ENCODE data around the gene KLF13.
A peak's percentile ranks its signal among the peaks of the same experiment; 100 is the strongest.

Gene KLF13

DNA sequence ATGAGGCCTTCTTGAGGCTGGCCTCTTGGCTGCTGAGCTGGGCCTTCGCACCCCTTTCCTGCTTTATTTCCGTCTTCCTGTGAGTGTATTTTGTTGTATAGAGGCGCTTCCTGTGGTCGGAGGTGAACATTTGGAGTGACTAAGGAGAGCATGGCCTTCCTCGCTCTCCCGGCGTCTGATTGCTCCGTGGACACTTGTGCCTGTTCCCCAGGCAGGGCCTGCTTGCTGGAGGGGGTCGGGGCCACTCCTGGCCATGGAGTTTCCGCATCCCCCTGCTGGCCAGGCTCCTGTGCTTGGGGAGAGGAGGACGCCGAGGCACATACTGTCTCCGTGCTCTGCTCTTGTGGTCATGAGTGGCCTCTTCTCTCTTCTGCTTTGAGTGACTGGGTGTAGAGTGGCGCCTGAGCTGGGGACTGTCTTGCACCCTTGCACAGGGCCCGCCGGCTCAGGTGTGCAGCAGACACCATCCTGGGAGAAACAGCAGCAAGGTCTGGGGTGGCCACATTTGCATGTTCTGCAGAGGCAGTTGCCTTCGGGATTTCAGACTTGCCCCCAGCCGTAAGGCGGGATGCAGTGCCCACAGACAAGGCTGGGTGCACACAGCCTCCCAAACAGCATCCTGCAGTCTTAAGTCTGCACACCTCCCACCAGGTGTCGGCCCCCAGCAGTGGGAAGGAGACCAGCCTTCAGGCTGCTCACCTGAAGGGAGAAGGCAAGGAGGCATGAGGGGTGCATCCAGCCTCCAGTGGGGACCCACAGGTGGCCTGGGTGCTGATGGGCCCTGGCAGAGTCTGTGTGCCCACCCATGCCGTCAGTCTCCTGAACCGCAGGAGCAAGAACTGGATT lies 16.4 kb downstream of the KLF13 start:
- no CpG with 5 or more reads among the region's 22 CpGs for WGBS (ENCODE audit: extremely low coverage, insufficient coverage, insufficient read length)
- no peak overlapping the region for H2AK5ac ChIP-seq (ENCODE audit: low read length)
- no peak overlapping the region for H3K27ac ChIP-seq (ENCODE audit: low read depth, low read length)

DNA sequence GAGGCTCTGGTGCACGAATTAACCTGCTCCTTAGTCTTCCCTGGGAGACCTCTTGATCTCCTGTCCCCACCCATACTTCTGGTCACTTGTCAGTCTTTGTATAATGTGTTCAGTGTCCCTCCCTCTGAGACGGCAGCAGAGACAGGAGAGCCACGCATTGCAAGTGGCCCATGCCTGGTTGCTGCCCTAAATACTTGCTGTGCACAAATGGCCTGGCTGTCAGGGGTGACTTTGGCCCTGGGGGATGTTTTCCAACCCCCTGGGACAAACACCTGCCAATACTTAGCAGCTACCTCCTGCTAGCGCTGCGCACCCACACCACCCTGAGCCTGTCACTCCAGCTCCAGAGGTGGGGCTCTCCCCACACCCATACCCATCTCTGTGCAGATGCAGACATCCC lies 17.2 kb downstream of the KLF13 start:
- no peak for DNase-seq
- Histone ChIP-seq H3K9me3 (ENCODE audit: insufficient read depth, low read depth, low read length) (no peaks in the 10 kb centered on the region), H4K91ac (ENCODE audit: low read depth, low read length) (no peak overlapping the region), H3K4ac (ENCODE audit: low read depth, low read length) (peak overlapping the region; percentile 25), H3K79me1 (ENCODE audit: low read length) (no peaks in the 10 kb centered on the region), H3K4me3 (ENCODE audit: low read depth, low read length) (no peak overlapping the region), H3K23ac (ENCODE audit: low read length) (no peak overlapping the region), H3K27ac (ENCODE audit: low read depth, low read length) (no peak overlapping the region), H3K79me2 (ENCODE audit: control insufficient read depth, insufficient read depth, low read length, poor library complexity) (peaks cover 23% of the 10 kb centered on the region), H4K8ac (ENCODE audit: low read depth, low read length) (no peak overlapping the region), H2BK120ac (ENCODE audit: insufficient read depth, low read length, poor library complexity) (no peak overlapping the region), H2BK5ac (ENCODE audit: low read depth, low read length, poor library complexity) (no peak overlapping the region), H3K4me2 (ENCODE audit: low read length) (no peak overlapping the region), H2AFZ (ENCODE audit: insufficient read depth, low read length, poor library complexity) (no peak overlapping the region), H3K18ac (ENCODE audit: low read length) (no peak overlapping the region), H2BK12ac (ENCODE audit: low read length) (no peak overlapping the region), H3K4me1 (ENCODE audit: control insufficient read depth in 1 of 2, insufficient read depth in 2 of 2, low read length in 2 of 2) (peaks cover 3 to 12% of the 10 kb centered on the region in 2 experiments), H2AK5ac (ENCODE audit: low read length) (no peak overlapping the region), H3K14ac (ENCODE audit: low read length) (no peak overlapping the region), H3K27me3 (ENCODE audit: insufficient read depth, low read length) (no peaks in the 10 kb centered on the region), H4K12ac (ENCODE audit: low read depth, low read length) (no peak overlapping the region), H3K36me3 (ENCODE audit: control insufficient read depth in 1 of 2, insufficient read depth in 2 of 2, low read length in 2 of 2) (peaks cover 10 to 12% of the 10 kb centered on the region in 2 experiments), H3K9ac (ENCODE audit: low read length) (no peak overlapping the region)
- no CpG with 5 or more reads among the region's 5 CpGs for WGBS (ENCODE audit: extremely low coverage, insufficient coverage, insufficient read length)

More for the DNA sequence above, 16.4 kb downstream of the KLF13 start:
- Histone ChIP-seq H3K4me3 (ENCODE audit: low read depth, low read length) (peak overlapping the region; percentile 16), H3K23ac (ENCODE audit: low read length) (no peak overlapping the region), H2BK5ac (ENCODE audit: low read depth, low read length, poor library complexity) (no peak overlapping the region), H4K8ac (ENCODE audit: low read depth, low read length) (no peak overlapping the region), H3K79me1 (ENCODE audit: low read length) (no peaks in the 10 kb centered on the region), H2BK12ac (ENCODE audit: low read length) (no peak overlapping the region), H3K4ac (ENCODE audit: low read depth, low read length) (peak overlapping the region; percentile 82), H3K36me3 (ENCODE audit: control insufficient read depth in 1 of 2, insufficient read depth in 2 of 2, low read length in 2 of 2) (peaks cover 7 to 10% of the 10 kb centered on the region in 2 experiments), H4K91ac (ENCODE audit: low read depth, low read length) (no peak overlapping the region), H2BK120ac (ENCODE audit: insufficient read depth, low read length, poor library complexity) (no peak overlapping the region), H3K79me2 (ENCODE audit: control insufficient read depth, insufficient read depth, low read length, poor library complexity) (peaks cover 28% of the 10 kb centered on the region), H3K14ac (ENCODE audit: low read length) (no peak overlapping the region), H2AFZ (ENCODE audit: insufficient read depth, low read length, poor library complexity) (peak overlapping the region; percentile 9), H4K12ac (ENCODE audit: low read depth, low read length) (no peak overlapping the region), H3K4me2 (ENCODE audit: low read length) (no peak overlapping the region), H3K18ac (ENCODE audit: low read length) (peak overlapping the region; percentile 26), H3K9ac (ENCODE audit: low read length) (no peak overlapping the region), H3K4me1 (ENCODE audit: control insufficient read depth in 1 of 2, insufficient read depth in 2 of 2, low read length in 2 of 2) (peaks cover 6 to 16% of the 10 kb centered on the region in 2 experiments), H3K9me3 (ENCODE audit: insufficient read depth, low read depth, low read length) (no peaks in the 10 kb centered on the region), H3K27me3 (ENCODE audit: insufficient read depth, low read length) (no peaks in the 10 kb centered on the region)
- DNase-seq, result no peak

DNA sequence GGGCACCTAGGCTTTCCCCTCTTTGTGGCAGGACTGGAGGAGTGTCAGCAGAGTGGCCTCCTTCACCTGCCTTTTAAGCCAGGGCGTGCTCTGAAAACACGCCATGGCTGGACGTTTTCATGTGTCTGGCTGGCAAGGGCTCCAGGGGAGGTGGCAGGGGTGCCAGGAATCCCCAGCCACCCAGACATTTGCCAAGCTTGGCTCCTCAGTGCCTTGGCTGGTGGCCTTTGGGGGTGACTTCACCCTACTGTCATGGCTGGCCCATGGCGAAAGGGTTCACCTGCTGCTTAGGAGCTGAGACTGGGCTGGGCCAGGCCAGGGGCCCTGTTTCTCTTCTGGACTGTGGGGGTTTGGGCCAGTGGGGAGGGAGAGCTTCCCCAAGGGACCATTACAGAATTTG lies 17.6 kb downstream of the KLF13 start:
- Histone ChIP-seq H4K12ac (ENCODE audit: low read depth, low read length) (no peak overlapping the region), H3K36me3 (ENCODE audit: control insufficient read depth in 1 of 2, insufficient read depth in 2 of 2, low read length in 2 of 2) (peaks cover 10 to 15% of the 10 kb centered on the region in 2 experiments), H2BK120ac (ENCODE audit: insufficient read depth, low read length, poor library complexity) (no peak overlapping the region), H3K14ac (ENCODE audit: low read length) (no peak overlapping the region), H3K4ac (ENCODE audit: low read depth, low read length) (peak overlapping the region; percentile 25), H3K18ac (ENCODE audit: low read length) (no peak overlapping the region), H3K4me2 (ENCODE audit: low read length) (no peak overlapping the region), H4K91ac (ENCODE audit: low read depth, low read length) (no peak overlapping the region), H2AFZ (ENCODE audit: insufficient read depth, low read length, poor library complexity) (no peak overlapping the region), H3K9me3 (ENCODE audit: insufficient read depth, low read depth, low read length) (no peaks in the 10 kb centered on the region), H3K9ac (ENCODE audit: low read length) (no peak overlapping the region), H2AK5ac (ENCODE audit: low read length) (no peak overlapping the region), H3K79me2 (ENCODE audit: control insufficient read depth, insufficient read depth, low read length, poor library complexity) (peaks cover 22% of the 10 kb centered on the region), H4K8ac (ENCODE audit: low read depth, low read length) (no peak overlapping the region), H3K23ac (ENCODE audit: low read length) (no peak overlapping the region), H3K27ac (ENCODE audit: low read depth, low read length) (no peak overlapping the region), H3K4me3 (ENCODE audit: low read depth, low read length) (no peak overlapping the region), H2BK12ac (ENCODE audit: low read length) (no peak overlapping the region), H3K79me1 (ENCODE audit: low read length) (no peaks in the 10 kb centered on the region), H2BK5ac (ENCODE audit: low read depth, low read length, poor library complexity) (no peak overlapping the region), H3K4me1 (ENCODE audit: control insufficient read depth in 1 of 2, insufficient read depth in 2 of 2, low read length in 2 of 2) (peaks cover 1 to 11% of the 10 kb centered on the region in 2 experiments), H3K27me3 (ENCODE audit: insufficient read depth, low read length) (no peaks in the 10 kb centered on the region)
- DNase-seq, result no peak
- no CpG with 5 or more reads among the region's 4 CpGs for WGBS (ENCODE audit: extremely low coverage, insufficient coverage, insufficient read length)

DNA sequence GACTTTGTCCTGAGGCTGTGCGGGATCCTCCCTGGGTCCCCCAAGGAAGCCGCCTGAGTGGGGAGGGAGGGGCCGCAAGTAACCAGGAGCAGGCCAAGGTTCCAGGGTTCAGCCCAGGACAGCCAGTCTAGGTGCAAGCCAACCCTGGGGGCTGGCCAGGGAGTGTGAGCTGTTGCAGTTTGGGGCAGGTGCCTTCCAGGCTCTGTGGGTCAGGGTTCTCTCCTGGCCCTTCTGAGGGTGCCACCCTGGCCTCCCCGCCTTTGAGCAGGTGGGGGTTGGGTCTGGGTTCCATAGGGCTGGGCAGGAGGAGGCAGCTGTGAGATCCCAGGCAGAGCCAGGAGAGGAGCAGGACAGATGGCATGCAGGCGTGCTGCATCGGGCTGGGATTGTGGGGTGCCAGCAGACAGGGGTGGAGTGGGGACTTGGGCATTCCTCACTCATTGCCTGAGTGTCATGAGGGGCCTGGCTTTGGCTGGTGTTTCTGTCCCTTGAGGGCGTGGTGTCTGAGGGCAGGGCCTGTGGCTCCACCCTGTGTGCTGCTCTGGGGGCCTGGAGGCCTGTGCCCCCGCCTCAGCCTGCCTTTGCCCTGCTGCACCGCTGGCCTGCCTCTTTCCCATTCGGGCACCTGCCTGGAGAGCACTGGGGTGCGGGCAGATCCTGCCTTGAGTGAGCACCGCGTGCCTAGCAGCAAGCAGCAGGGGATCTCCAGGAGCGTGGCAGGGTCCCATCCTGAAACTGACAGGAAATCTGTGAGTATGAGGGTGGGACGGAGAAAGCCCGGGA lies 18.4 kb downstream of the KLF13 start:
- Histone ChIP-seq H3K9me3 (ENCODE audit: insufficient read depth, low read depth, low read length) (no peaks in the 10 kb centered on the region), H3K79me2 (ENCODE audit: control insufficient read depth, insufficient read depth, low read length, poor library complexity) (peaks cover 21% of the 10 kb centered on the region), H4K91ac (ENCODE audit: low read depth, low read length) (no peak overlapping the region), H3K18ac (ENCODE audit: low read length) (peak overlapping the region; percentile 49), H3K9ac (ENCODE audit: low read length) (no peak overlapping the region), H2AK5ac (ENCODE audit: low read length) (no peak overlapping the region), H3K4ac (ENCODE audit: low read depth, low read length) (peak overlapping the region; percentile 46), H2BK5ac (ENCODE audit: low read depth, low read length, poor library complexity) (no peak overlapping the region), H3K14ac (ENCODE audit: low read length) (no peak overlapping the region), H3K27me3 (ENCODE audit: insufficient read depth, low read length) (no peaks in the 10 kb centered on the region), H3K4me2 (ENCODE audit: low read length) (no peak overlapping the region), H4K12ac (ENCODE audit: low read depth, low read length) (no peak overlapping the region), H3K36me3 (ENCODE audit: control insufficient read depth in 1 of 2, insufficient read depth in 2 of 2, low read length in 2 of 2) (peaks cover 6 to 15% of the 10 kb centered on the region in 2 experiments), H3K79me1 (ENCODE audit: low read length) (no peaks in the 10 kb centered on the region), H2BK120ac (ENCODE audit: insufficient read depth, low read length, poor library complexity) (no peak overlapping the region), H2AFZ (ENCODE audit: insufficient read depth, low read length, poor library complexity) (peak overlapping the region; percentile 8), H4K8ac (ENCODE audit: low read depth, low read length) (no peak overlapping the region), H2BK12ac (ENCODE audit: low read length) (no peak overlapping the region), H3K4me3 (ENCODE audit: low read depth, low read length) (peak overlapping the region; percentile 12), H3K27ac (ENCODE audit: low read depth, low read length) (no peak overlapping the region), H3K4me1 (ENCODE audit: control insufficient read depth in 1 of 2, insufficient read depth in 2 of 2, low read length in 2 of 2) (peaks cover 0 to 11% of the 10 kb centered on the region in 2 experiments), H3K23ac (ENCODE audit: low read length) (no peak overlapping the region)
- DNase-seq, result no peak
- WGBS (ENCODE audit: extremely low coverage, insufficient coverage, insufficient read length), result no CpG with 5 or more reads among the region's 16 CpGs
